Activated B cell treated with CpG ODN at 0.5 μM for 24 hours (primary cell): Measurements from ENCODE around the gene TRIM36. TPM values are rescaled to one million over a fixed set of nuclear protein-coding genes. Genes with fewer than 3 reads are reported as not detected.

Experiments
- ATAC-seq: fragments of 200-7000 bp; cut with Tn5 transposase; one replicate; pipeline ENCODE4 v1.10.0; 2021; ENCODE audit warnings: low read depth, mild to moderate bottlenecking, moderate library complexity
- CTCF ChIA-PET: fragments of 350-600 bp; sonication (Branson Sonifier 250); formaldehyde crosslinking; loops from one replicate; lab custom pipeline; 2021; ENCODE audit warnings: antibody characterized with exemption; lab: Charles Lee
- POLR2A ChIA-PET: fragments of 350-600 bp; sonication (Branson Sonifier 250); formaldehyde crosslinking; loops from one replicate; lab custom pipeline; 2021; ENCODE audit warnings: antibody characterized with exemption; lab: Charles Lee
- DNase-seq: peaks from one replicate; pipeline ENCODE4 v3.0.0; 2022
- H3K27ac Mint-ChIP-seq: one replicate; pipeline ENCODE4 v1.8.0; 2020; ENCODE audit warnings: mixed read lengths
- H3K27me3 Mint-ChIP-seq: one replicate; pipeline ENCODE4 v1.8.0; 2021; ENCODE audit warnings: mixed read lengths
- H3K36me3 Mint-ChIP-seq: one replicate; pipeline ENCODE4 v1.8.0; 2021; ENCODE audit warnings: low read depth, mixed read lengths
- H3K4me1 Mint-ChIP-seq: one replicate; pipeline ENCODE4 v1.8.0; 2021; ENCODE audit warnings: mixed read lengths
- H3K4me3 Mint-ChIP-seq: one replicate; pipeline ENCODE4 v1.8.0; 2020; ENCODE audit warnings: mild to moderate bottlenecking, mixed read lengths
- H3K9me3 Mint-ChIP-seq: one replicate; pipeline ENCODE4 v1.8.0; 2020; ENCODE audit warnings: mixed read lengths
- intact Hi-C: fragments of 100-400 bp; cut with micrococcal nuclease; formaldehyde crosslinking; loops from one replicate; pipeline ENCODE4 v1.15.1; 2024
- total RNA-seq: library from RNA; stranded (reverse); gene quantifications from 2 replicates; pipeline ENCODE4 v1.2.3, GENCODE V29; 2022
- TF ChIP-seq, protein P1 (sequence below): fragments of 200-600 bp; IDR thresholded peaks from one replicate; pipeline ENCODE4 v1.8.0; 2022; ENCODE audit warnings: antibody characterized with exemption, mild to moderate bottlenecking

TRIM36 gene
- total RNA-seq, 1 donor from 2014 or later, result 8.9 TPM

- CTCF ChIA-PET, result no interaction called here
- Mint-ChIP-seq H3K27me3 (peaks cover 24% of the 10 kb centered on the region), H3K27ac (no peak overlapping the region)
Observed at GRCh38 chr5:115150512-115150911, 19.2 kb downstream of the TRIM36 start.

DNA sequence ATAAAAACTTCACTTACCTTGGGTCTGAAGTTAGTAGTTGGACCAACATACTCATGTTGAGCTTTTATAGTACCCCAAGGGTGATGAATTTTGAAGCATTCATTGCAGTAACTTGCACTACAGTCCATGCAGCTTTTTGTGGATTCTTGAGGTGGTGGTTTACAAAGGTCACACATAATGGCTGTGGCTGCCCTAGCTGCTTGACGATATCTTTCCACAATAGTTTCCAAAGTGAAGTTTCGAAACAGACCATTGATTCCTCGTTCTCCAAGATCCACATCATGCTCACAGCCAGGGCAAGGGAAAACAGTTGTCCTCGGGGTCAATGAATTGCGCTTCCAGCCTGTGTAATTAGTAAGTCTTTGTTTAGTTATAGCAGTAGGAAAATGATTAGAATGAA, 22.7 kb downstream of the TRIM36 start:
- Mint-ChIP-seq H3K27me3 (peaks cover 5% of the 10 kb centered on the region), H3K4me3 (no peak overlapping the region), H3K9me3 (peaks cover 5% of the 10 kb centered on the region), H3K27ac (no peak overlapping the region), H3K4me1 (no peaks in the 10 kb centered on the region), H3K36me3 (no peaks in the 10 kb centered on the region)
- no peak for ATAC-seq
- ChIA-PET CTCF (no interaction called here), POLR2A (no interaction called here)
- intact Hi-C loops, result no loop called here
- TF ChIP-seq, protein P1, sequence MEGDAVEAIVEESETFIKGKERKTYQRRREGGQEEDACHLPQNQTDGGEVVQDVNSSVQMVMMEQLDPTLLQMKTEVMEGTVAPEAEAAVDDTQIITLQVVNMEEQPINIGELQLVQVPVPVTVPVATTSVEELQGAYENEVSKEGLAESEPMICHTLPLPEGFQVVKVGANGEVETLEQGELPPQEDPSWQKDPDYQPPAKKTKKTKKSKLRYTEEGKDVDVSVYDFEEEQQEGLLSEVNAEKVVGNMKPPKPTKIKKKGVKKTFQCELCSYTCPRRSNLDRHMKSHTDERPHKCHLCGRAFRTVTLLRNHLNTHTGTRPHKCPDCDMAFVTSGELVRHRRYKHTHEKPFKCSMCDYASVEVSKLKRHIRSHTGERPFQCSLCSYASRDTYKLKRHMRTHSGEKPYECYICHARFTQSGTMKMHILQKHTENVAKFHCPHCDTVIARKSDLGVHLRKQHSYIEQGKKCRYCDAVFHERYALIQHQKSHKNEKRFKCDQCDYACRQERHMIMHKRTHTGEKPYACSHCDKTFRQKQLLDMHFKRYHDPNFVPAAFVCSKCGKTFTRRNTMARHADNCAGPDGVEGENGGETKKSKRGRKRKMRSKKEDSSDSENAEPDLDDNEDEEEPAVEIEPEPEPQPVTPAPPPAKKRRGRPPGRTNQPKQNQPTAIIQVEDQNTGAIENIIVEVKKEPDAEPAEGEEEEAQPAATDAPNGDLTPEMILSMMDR, result no peak
- no peak for DNase-seq

More at GRCh38 chr5:115150512-115150911, 19.2 kb downstream of the TRIM36 start:
- no peak overlapping the region for H3K4me3 Mint-ChIP-seq
- intact Hi-C loops, result no loop called here
- peaks cover 4% of the 10 kb centered on the region for H3K36me3 Mint-ChIP-seq
- POLR2A ChIA-PET, result no interaction called here
- DNase-seq, result no peak
- peaks cover 16% of the 10 kb centered on the region for H3K9me3 Mint-ChIP-seq
- no peak for ATAC-seq
- no peaks in the 10 kb centered on the region for H3K4me1 Mint-ChIP-seq
- TF ChIP-seq, protein P1, result no peak

DNA sequence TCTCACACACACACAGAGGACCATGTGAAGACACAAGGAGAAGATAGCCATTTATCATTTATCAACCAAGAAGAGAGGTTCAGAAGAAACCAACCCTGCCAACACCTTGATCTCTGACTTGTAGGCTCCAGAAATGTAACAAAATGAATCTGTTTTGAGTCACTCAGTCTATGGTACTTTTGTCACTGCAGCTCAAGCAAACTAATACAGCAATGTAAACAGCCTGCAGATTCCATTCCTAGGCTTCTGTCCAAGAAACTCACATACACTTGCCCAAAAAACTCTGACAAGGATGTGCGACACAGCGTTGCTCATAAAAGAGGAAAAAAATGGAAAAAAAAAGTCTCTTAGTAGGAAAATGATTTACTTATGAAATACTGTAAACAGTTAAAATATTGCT, 33.4 kb downstream of the TRIM36 start:
- POLR2A ChIA-PET, result no interaction called here
- CTCF ChIA-PET, result no interaction called here
- no peaks in the 10 kb centered on the region for H3K9me3 Mint-ChIP-seq
- H3K27ac Mint-ChIP-seq, result no peak overlapping the region
- DNase-seq, result no peak
- peaks cover 3% of the 10 kb centered on the region for H3K4me1 Mint-ChIP-seq
- no peaks in the 10 kb centered on the region for H3K36me3 Mint-ChIP-seq
- no peak for ATAC-seq
- H3K4me3 Mint-ChIP-seq, result no peak overlapping the region
- H3K27me3 Mint-ChIP-seq, result peaks cover 7% of the 10 kb centered on the region
- TF ChIP-seq, protein P1, result no peak
- intact Hi-C loops, result no loop called here

- no peak for ATAC-seq
- Mint-ChIP-seq H3K4me1 (peaks cover 3% of the 10 kb centered on the region), H3K9me3 (no peaks in the 10 kb centered on the region), H3K4me3 (no peak overlapping the region), H3K27me3 (peaks cover 5% of the 10 kb centered on the region), H3K27ac (no peak overlapping the region), H3K36me3 (no peaks in the 10 kb centered on the region)
- no peak for DNase-seq
- ChIA-PET POLR2A (no interaction called here), CTCF (no interaction called here)
- TF ChIP-seq, protein P1, result no peak
- intact Hi-C loops, result no loop called here
Observed at GRCh38 chr5:115132465-115132864, 37.2 kb downstream of the TRIM36 start.

- intact Hi-C loops, result no loop called here
- H3K27me3 Mint-ChIP-seq, result no peaks in the 10 kb centered on the region
- H3K36me3 Mint-ChIP-seq, result no peaks in the 10 kb centered on the region
- H3K4me3 Mint-ChIP-seq, result no peak overlapping the region
- no peak for DNase-seq
- TF ChIP-seq, protein P1, result no peak
- no peaks in the 10 kb centered on the region for H3K9me3 Mint-ChIP-seq
- ATAC-seq, result no peak
- ChIA-PET CTCF (no interaction called here), POLR2A (no interaction called here)
- no peak overlapping the region for H3K27ac Mint-ChIP-seq
- no peaks in the 10 kb centered on the region for H3K4me1 Mint-ChIP-seq
Observed at GRCh38 chr5:115126303-115126702, 43.4 kb downstream of the TRIM36 start.
